HepG2 (cell line): ENCODE measurements around the gene UGGT1.

Experiments
- NR3C1 ChIP-seq: sonication (generic); formaldehyde crosslinking; IDR thresholded peaks from 2 replicates; pipeline ENCODE4 v1.4.0; 2020; ENCODE audit warnings: missing genetic modification reagents
- U2AF1 ChIP-seq: fragments of 200-400 bp; formaldehyde crosslinking; optimal IDR thresholded peaks from 2 replicates; pipeline ENCODE3; 2017; ENCODE audit warnings: mild to moderate bottlenecking, low read depth, low read length

DNA sequence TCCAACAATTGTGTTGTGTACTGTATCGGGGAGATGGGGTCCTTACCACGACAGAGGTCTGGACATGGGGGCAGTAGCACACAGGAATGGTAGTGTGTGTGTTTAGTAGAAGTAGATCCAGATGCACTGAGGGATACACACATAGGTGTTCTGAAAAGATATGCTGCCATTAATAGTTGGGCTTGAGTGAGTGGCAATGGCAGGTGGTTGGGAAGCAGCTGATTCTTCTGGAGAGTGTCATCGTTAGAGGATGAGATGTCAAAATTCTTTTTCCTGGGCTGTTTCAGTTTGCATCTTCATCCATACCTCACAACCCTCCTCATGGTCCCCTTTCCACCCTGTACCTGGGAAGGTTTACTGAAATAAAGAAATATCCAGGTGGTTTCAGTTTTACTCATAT lies 66.6 kb downstream of the UGGT1 start:
- TF ChIP-seq U2AF1 = no peak
- TF ChIP-seq NR3C1 (CRISPR knock-in tag) = no peak
